Left lung (tissue), 10 donors: Measurements from ENCODE around the gene KIF6. TPM values are rescaled to one million over a fixed set of nuclear protein-coding genes. Genes with fewer than 3 reads are reported as not detected.

Source experiments
- ATAC-seq: fragments of 200-7000 bp; cut with Tn5 transposase; one replicate; pipeline ENCODE4 v1.9.1; 2020; ENCODE audit warnings: moderate library complexity
- DNase-seq, 4 donors: peaks; one replicate each; pipeline ENCODE4 v3.0.0-alpha.2; 2013 to 2020
- H3K27ac ChIP-seq, 2 donors: fragments of 200-600 bp; sonication (generic) in 1 of 2; one replicate each; pipeline versions ENCODE4 v1.5.0 to v1.8.0; 2020 to 2021
- H3K27me3 ChIP-seq, 2 donors: fragments of 200-600 bp; sonication (generic) in 1 of 2; one replicate each; pipeline versions ENCODE4 v1.5.0 to v1.8.0; 2020 to 2021
- H3K36me3 ChIP-seq, 2 donors: fragments of 200-600 bp; sonication (generic) in 1 of 2; one replicate each; pipeline versions ENCODE4 v1.5.0 to v1.8.0; 2020 to 2021
- H3K4me1 ChIP-seq, 2 donors: fragments of 200-600 bp; one replicate each; pipeline ENCODE4 v1.8.0; 2021
- H3K4me3 ChIP-seq, 2 donors: fragments of 200-600 bp; sonication (generic) in 1 of 2; one replicate each; pipeline versions ENCODE4 v1.5.0 to v1.8.0; 2020 to 2021; ENCODE audit warnings: mild to moderate bottlenecking in 1 of 2
- H3K9me3 ChIP-seq, 2 donors: fragments of 200-600 bp; sonication (generic) in 1 of 2; one replicate each; pipeline versions ENCODE4 v1.5.0 to v1.8.0; 2020 to 2021
- intact Hi-C, 2 donors: fragments of 100-400 bp; cut with DNase I; formaldehyde crosslinking; loops; one replicate each; pipeline versions ENCODE4 v1.11.2 to v1.14.2; 2022
- polyA plus RNA-seq, 6 donors: library from polyadenylated mRNA; unstranded; fragments of 120-200 nt; gene quantifications; one replicate each; pipeline ENCODE4 v1.2.1, GENCODE V29; 2013; ENCODE audit not compliant: insufficient read length in 6 of 6
- total RNA-seq, 2 donors: library from RNA; stranded (reverse); fragmentation: NEBNext Ultra II Directional; extraction: Animal tissue kit (Norgen Biotek cat#: 25700); gene quantifications; one replicate each; pipeline ENCODE4 v1.2.1, GENCODE V29; 2021
- TF ChIP-seq, protein P1 (sequence below), 2 donors: fragments of 200-600 bp; sonication (generic) in 1 of 2; IDR thresholded peaks; one replicate each; pipeline versions ENCODE4 v1.5.0 to v1.8.0; 2021; ENCODE audit warnings: antibody characterized with exemption in 2 of 2
- donor health status: DM: no; HTN: yes; CAD: no.
- donor health status: DM: no; HTN: no; CAD: no.

The KIF6 gene
- total and polyA plus RNA-seq, 8 donors = 0.93 to 4.4 (median 2.8) TPM

DNA sequence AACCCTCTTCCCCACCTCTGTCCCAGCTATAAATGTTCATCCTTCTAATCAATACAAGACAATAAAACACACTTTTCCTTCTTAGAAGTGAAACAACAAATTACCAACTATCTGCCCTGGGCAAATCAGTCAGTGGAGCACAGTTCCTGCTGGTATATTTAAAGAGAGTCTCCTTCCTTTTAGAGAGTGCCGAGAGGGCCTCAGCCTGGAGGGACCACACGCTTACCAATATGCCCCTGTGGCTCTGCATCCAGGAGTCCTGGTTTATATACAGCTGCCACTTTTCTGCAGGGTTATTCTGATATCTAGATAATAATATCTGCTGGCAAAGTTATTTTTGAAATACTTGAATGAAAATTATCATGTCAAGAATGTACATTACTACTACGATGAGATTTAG is 315.3 kb downstream of the KIF6 start:
- no peak for DNase-seq
- TF ChIP-seq, protein P1, sequence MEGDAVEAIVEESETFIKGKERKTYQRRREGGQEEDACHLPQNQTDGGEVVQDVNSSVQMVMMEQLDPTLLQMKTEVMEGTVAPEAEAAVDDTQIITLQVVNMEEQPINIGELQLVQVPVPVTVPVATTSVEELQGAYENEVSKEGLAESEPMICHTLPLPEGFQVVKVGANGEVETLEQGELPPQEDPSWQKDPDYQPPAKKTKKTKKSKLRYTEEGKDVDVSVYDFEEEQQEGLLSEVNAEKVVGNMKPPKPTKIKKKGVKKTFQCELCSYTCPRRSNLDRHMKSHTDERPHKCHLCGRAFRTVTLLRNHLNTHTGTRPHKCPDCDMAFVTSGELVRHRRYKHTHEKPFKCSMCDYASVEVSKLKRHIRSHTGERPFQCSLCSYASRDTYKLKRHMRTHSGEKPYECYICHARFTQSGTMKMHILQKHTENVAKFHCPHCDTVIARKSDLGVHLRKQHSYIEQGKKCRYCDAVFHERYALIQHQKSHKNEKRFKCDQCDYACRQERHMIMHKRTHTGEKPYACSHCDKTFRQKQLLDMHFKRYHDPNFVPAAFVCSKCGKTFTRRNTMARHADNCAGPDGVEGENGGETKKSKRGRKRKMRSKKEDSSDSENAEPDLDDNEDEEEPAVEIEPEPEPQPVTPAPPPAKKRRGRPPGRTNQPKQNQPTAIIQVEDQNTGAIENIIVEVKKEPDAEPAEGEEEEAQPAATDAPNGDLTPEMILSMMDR (IDR thresholded peaks at IDR 0.05) = no peak
- no peak overlapping the region for H3K27ac ChIP-seq
- no peak for ATAC-seq
- no peaks in the 10 kb centered on the region for H3K9me3 ChIP-seq
- H3K36me3 ChIP-seq = no peaks in the 10 kb centered on the region
- intact Hi-C loops = no loop called here
- H3K4me3 ChIP-seq = no peak overlapping the region
- H3K4me1 ChIP-seq = no peaks in the 10 kb centered on the region
- H3K27me3 ChIP-seq = no peaks in the 10 kb centered on the region

DNA sequence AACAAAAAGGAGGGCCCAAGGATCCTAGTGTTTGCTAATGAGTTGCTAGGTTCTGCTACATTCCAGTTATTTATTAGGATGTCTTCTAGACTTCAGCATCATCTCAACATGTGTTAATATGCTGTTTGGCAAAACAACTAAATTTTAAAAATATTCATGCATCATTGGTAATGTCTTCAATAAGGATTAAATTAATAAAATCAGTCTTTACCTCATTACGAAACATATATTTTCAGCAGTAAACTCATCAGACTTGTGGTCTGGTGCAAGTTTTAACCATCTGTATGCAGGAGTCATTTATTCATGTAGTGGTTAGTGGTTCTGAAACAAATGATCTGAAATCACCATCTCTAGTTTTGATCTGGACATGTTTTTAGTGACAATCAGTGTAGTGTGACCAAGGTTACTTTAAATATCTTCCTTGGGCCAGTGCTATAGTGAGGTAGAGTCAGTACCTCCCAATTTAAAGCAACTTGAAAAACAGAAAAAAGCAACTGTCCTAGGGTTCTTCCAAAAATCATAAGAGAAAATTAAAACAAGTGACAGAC is 317.7 kb downstream of the KIF6 start:
- TF ChIP-seq, protein P1 (IDR thresholded peaks at IDR 0.05) = no peak
- intact Hi-C loops = no loop called here
- no peak for DNase-seq

DNA sequence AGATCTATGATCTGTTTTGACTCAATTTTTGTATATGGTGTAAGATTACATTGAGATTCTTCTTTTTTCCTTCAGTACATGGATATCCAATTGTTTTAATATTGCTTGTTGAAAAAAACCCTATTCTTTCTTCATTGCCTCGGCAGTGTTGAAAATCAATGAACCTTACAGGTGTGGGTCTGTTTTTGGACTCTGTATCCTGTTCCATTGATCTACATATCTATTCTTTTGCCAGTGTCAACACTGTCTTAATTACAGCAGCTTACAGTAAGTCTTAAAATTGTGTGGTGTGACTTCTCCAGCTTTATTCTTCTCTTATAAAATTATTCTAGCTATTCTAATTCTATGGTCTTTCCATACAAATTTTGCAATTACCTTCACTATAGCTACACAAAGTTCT is 320.9 kb downstream of the KIF6 start:
- H3K9me3 ChIP-seq = no peaks in the 10 kb centered on the region
- no peaks in the 10 kb centered on the region for H3K4me1 ChIP-seq
- TF ChIP-seq, protein P1 (IDR thresholded peaks at IDR 0.05) = no peak
- intact Hi-C loops = no loop called here
- no peak overlapping the region for H3K27ac ChIP-seq
- no peak overlapping the region for H3K4me3 ChIP-seq
- ATAC-seq (no peak), DNase-seq (no peak)
- no peaks in the 10 kb centered on the region for H3K27me3 ChIP-seq
- no peaks in the 10 kb centered on the region for H3K36me3 ChIP-seq

More for the DNA sequence above, 317.7 kb downstream of the KIF6 start:
- Histone ChIP-seq H3K4me3 (no peak overlapping the region), H3K27me3 (no peaks in the 10 kb centered on the region), H3K36me3 (no peaks in the 10 kb centered on the region), H3K9me3 (no peaks in the 10 kb centered on the region), H3K27ac (no peak overlapping the region), H3K4me1 (no peaks in the 10 kb centered on the region)
- ATAC-seq = no peak

DNA sequence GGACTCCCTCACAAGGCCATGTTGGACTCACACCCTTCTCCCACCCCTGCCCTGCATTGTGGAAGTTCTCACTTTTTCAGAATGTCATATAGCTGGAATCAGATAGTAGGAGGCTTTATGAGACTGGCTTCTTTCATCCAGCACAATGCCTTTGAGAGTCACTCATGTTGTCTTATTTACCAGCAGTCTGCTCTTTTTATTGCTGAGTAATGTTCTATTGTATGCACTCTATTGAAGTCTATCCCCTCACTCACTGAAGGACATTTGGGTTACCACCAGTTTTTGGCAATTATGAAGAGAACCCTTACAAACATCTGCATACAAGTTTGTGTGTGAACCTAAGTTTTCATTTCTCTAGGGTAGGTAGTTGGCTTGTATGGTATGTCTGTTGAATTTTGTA is 321.9 kb downstream of the KIF6 start:
- intact Hi-C loops = no loop called here
- Histone ChIP-seq H3K4me1 (no peaks in the 10 kb centered on the region), H3K36me3 (no peaks in the 10 kb centered on the region), H3K9me3 (no peaks in the 10 kb centered on the region), H3K4me3 (no peak overlapping the region), H3K27me3 (no peaks in the 10 kb centered on the region), H3K27ac (no peak overlapping the region)
- TF ChIP-seq, protein P1 (IDR thresholded peaks at IDR 0.05) = no peak
- ATAC-seq = no peak
- DNase-seq = no peak

DNA sequence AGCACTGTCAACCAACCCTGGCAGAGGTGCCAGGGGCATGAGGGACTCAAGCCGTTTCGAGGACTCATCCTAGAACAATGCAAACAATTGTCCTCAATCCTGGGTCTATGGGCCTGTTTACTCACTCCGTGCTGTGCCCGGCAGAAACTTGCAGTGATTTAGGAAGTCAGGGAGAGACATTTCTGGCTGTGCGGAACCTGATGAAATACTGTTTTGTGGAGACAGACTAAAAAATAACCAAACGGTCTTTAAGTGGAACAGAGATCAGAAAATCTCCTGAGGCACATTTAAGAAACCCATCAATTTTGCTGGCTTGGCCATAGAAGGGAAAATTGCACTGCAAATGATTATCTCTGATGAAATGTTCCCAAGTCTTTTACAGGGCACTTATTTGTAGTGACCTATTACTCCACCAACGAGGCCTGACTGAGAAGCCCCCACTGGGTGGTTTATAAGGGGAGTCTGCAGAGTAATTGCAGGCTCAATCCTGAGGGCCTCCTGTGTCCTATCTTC is 322.9 kb downstream of the KIF6 start:
- Histone ChIP-seq H3K4me1 (no peaks in the 10 kb centered on the region), H3K9me3 (no peaks in the 10 kb centered on the region), H3K4me3 (no peak overlapping the region), H3K36me3 (no peaks in the 10 kb centered on the region), H3K27me3 (no peaks in the 10 kb centered on the region), H3K27ac (no peak overlapping the region)
- ATAC-seq (no peak), DNase-seq (no peak)
- intact Hi-C loops = no loop called here
- TF ChIP-seq, protein P1 (IDR thresholded peaks at IDR 0.05) = no peak
